ENCODE data around the gene PRDM16. TPM values are rescaled to one million over a fixed set of nuclear protein-coding genes. Genes with fewer than 3 reads are reported as not detected.

Gene PRDM16
- total RNA-seq, 2 experiments from 2014 or later: not detected

GRCh38 chr1:3305156-3305555 lies 236.2 kb downstream of the PRDM16 start:
- no peaks in the 10 kb centered on the region for H3K79me2 ChIP-seq (ENCODE audit: insufficient read depth, low read depth, low read length)
- H3K36me3 ChIP-seq (ENCODE audit: insufficient read depth, low read length): no peaks in the 10 kb centered on the region
- intact Hi-C loops (cut with micrococcal nuclease; ENCODE audit: unreplicated experiment): no loop called here
- H3K9me2 ChIP-seq (ENCODE audit: insufficient read depth, low read length): no peaks in the 10 kb centered on the region
- no peak overlapping the region for H3K4me3 ChIP-seq (ENCODE audit: low read depth, low read length, poor library complexity, severe bottlenecking)
- H3K9me3 ChIP-seq (ENCODE audit: low read length): no peaks in the 10 kb centered on the region
- no peaks in the 10 kb centered on the region for H3K4me1 ChIP-seq (ENCODE audit: insufficient read depth, low read length, poor library complexity, severe bottlenecking)
- no peak overlapping the region for H3K27ac ChIP-seq (ENCODE audit: low read depth, low read length, poor library complexity, severe bottlenecking)
- DNase-seq (ENCODE audit: low spot score): no peak
- no TSS peak for BruUV-seq (replicated peaks)
- ChIA-PET POLR2A (no interaction called here), CTCF (ENCODE audit: unreplicated experiment) (no interaction called here)
- no peaks in the 10 kb centered on the region for H4K20me1 ChIP-seq (ENCODE audit: insufficient read depth, low read length)
- H3K4me2 ChIP-seq (ENCODE audit: low read length): no peak overlapping the region
- H2AFZ ChIP-seq (ENCODE audit: low read length): no peak overlapping the region
- TF ChIP-seq, protein P1, sequence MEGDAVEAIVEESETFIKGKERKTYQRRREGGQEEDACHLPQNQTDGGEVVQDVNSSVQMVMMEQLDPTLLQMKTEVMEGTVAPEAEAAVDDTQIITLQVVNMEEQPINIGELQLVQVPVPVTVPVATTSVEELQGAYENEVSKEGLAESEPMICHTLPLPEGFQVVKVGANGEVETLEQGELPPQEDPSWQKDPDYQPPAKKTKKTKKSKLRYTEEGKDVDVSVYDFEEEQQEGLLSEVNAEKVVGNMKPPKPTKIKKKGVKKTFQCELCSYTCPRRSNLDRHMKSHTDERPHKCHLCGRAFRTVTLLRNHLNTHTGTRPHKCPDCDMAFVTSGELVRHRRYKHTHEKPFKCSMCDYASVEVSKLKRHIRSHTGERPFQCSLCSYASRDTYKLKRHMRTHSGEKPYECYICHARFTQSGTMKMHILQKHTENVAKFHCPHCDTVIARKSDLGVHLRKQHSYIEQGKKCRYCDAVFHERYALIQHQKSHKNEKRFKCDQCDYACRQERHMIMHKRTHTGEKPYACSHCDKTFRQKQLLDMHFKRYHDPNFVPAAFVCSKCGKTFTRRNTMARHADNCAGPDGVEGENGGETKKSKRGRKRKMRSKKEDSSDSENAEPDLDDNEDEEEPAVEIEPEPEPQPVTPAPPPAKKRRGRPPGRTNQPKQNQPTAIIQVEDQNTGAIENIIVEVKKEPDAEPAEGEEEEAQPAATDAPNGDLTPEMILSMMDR (conservative IDR thresholded peaks at IDR 0.05; ENCODE audit: low read length): no peak
- TF ChIP-seq EZH2phosphoT487 (IDR thresholded peaks at IDR 0.05; ENCODE audit: borderline replicate concordance, low read depth, low read length): no peak

DNA sequence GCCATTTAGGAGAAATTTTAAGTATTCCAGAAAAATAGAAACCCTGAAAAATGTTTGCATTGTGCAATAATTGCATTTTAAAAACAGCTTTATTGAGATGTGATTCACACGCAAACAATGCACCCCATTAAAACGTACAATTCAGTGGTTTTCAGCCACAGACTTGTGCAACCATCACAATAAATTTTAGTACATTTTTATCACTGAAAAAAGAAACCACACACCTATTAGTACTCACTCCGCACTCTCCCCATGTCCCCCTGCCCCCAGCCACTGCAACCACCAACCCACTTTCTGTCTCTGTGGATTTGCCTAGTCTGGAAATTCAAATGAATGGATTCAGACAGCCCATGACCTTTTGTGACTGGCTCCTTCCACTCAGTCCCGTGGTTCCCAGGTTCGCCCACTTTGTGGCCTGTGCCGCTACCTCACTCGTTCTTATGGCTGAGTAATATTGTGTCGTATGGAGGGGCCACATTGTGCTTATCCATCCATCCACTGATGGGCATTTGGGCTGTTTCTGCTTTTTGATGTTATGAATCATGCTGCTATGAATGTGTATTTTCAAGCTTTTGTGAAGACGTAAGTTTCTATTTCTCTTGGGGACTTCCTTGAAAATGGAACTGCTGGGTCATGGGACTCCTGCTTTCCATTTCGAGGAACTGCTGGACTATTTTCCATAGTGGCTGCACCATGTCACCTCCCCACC lies 237.7 kb downstream of the PRDM16 start:
- TF ChIP-seq EZH2phosphoT487 (IDR thresholded peaks at IDR 0.05; ENCODE audit: borderline replicate concordance, low read depth, low read length): no peak
- TF ChIP-seq, protein P1 (conservative IDR thresholded peaks at IDR 0.05; ENCODE audit: low read length): no peak
- no peak overlapping the region for H2AFZ ChIP-seq (ENCODE audit: low read length)
- no TSS peak for BruUV-seq (replicated peaks)
- DNase-seq (ENCODE audit: low spot score): no peak
- H3K4me3 ChIP-seq (ENCODE audit: low read depth, low read length, poor library complexity, severe bottlenecking): no peak overlapping the region
- H3K4me2 ChIP-seq (ENCODE audit: low read length): no peak overlapping the region
- no peaks in the 10 kb centered on the region for H3K9me2 ChIP-seq (ENCODE audit: insufficient read depth, low read length)
- no peaks in the 10 kb centered on the region for H4K20me1 ChIP-seq (ENCODE audit: insufficient read depth, low read length)
- no peaks in the 10 kb centered on the region for H3K9me3 ChIP-seq (ENCODE audit: low read length)
- intact Hi-C loops (cut with micrococcal nuclease; ENCODE audit: unreplicated experiment): no loop called here
- H3K79me2 ChIP-seq (ENCODE audit: insufficient read depth, low read depth, low read length): no peaks in the 10 kb centered on the region
- POLR2A ChIA-PET: interaction anchor here (0.6 kb wide), 1 partner anchor 1425 kb away, joined by 3 read pairs; no protein-coding TSS in a partner anchor
- CTCF ChIA-PET (ENCODE audit: unreplicated experiment): no interaction called here
- no peaks in the 10 kb centered on the region for H3K4me1 ChIP-seq (ENCODE audit: insufficient read depth, low read length, poor library complexity, severe bottlenecking)
- H3K27ac ChIP-seq (ENCODE audit: low read depth, low read length, poor library complexity, severe bottlenecking): no peak overlapping the region
- no peaks in the 10 kb centered on the region for H3K36me3 ChIP-seq (ENCODE audit: insufficient read depth, low read length)

DNA sequence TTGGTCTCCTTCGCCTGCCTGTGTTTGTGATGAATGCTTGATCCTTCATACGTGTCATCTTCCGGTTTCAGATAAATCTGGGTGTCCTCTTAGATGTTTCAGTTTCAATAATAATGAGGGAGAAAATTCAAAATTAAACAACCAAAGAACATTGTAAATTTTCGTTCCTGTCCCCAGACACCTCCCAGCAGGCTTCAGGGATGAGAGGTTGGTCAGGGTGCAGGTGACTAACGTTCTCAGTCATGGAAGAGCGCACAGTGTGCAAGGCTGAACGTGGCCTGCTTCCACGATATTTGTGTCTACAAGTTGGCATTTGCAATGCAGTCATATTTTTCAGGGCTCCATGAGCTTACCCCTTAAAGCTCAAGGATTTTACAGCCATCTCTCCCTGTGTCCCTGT lies 238.4 kb downstream of the PRDM16 start:
- BruUV-seq (replicated peaks): no TSS peak
- ChIA-PET CTCF (ENCODE audit: unreplicated experiment) (no interaction called here), POLR2A (interaction anchor here (0.6 kb wide), 1 partner anchor 1424 kb away, joined by 3 read pairs; no protein-coding TSS in a partner anchor)
- Histone ChIP-seq H3K79me2 (ENCODE audit: insufficient read depth, low read depth, low read length) (no peaks in the 10 kb centered on the region), H3K9me3 (ENCODE audit: low read length) (no peaks in the 10 kb centered on the region), H3K4me2 (ENCODE audit: low read length) (no peak overlapping the region), H3K36me3 (ENCODE audit: insufficient read depth, low read length) (no peaks in the 10 kb centered on the region), H4K20me1 (ENCODE audit: insufficient read depth, low read length) (no peaks in the 10 kb centered on the region), H3K4me3 (ENCODE audit: low read depth, low read length, poor library complexity, severe bottlenecking) (no peak overlapping the region), H3K9me2 (ENCODE audit: insufficient read depth, low read length) (no peaks in the 10 kb centered on the region), H3K27ac (ENCODE audit: low read depth, low read length, poor library complexity, severe bottlenecking) (no peak overlapping the region), H3K4me1 (ENCODE audit: insufficient read depth, low read length, poor library complexity, severe bottlenecking) (no peaks in the 10 kb centered on the region), H2AFZ (ENCODE audit: low read length) (no peak overlapping the region)
- DNase-seq (ENCODE audit: low spot score): no peak
- TF ChIP-seq, protein P1 (conservative IDR thresholded peaks at IDR 0.05; ENCODE audit: low read length): no peak
- no peak for TF ChIP-seq EZH2phosphoT487 (IDR thresholded peaks at IDR 0.05; ENCODE audit: borderline replicate concordance, low read depth, low read length)
- intact Hi-C loops (cut with micrococcal nuclease; ENCODE audit: unreplicated experiment): no loop called here
